G401.6 (cell line): ENCODE results near the gene METRN.
"Not testable (repeated sequence)": the region's sequence is repeated elsewhere in the genome, so short reads cannot be mapped to it uniquely, and the experiment has no call there.

Experiments used
- FAIRE-seq: peaks from 2 replicates; lab custom pipeline; 2012; peaks lifted over from hg19 to GRCh38; lab: Jason Lieb, UNC

Gene METRN

GRCh38 chr16:678209-678857 is 36.6 kb upstream of the METRN start:
- FAIRE-seq: no peak

- FAIRE-seq: no peak
Measured at GRCh38 chr16:678858-679813, 35.8 kb upstream of the METRN start.

GRCh38 chr16:679814-680624 is 34.9 kb upstream of the METRN start, which contains the start of gene STUB1:
Gene STUB1 (plus strand): TSS chr16:680410. CDS start chr16:680526, 116 bp downstream.
- no peak for FAIRE-seq

DNA sequence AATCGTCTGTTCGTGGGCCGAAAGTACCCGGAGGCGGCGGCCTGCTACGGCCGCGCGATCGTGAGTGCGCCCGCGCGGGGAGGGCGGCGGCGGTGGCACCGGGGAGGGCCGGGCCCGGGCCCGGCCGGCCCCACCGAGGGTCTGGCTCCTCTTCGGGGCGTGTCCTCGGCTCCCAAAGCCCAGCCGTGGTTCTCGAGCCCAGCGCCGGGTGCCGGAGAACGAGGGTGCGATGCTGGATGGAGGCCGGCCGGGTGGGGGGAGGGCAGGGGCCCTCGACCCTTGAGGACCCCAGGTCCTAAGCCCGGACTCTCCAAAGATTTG is 34.3 kb upstream of the METRN start:
- no peak for FAIRE-seq

GRCh38 chr16:680967-681745 is 33.8 kb upstream of the METRN start:
- no peak for FAIRE-seq

DNA sequence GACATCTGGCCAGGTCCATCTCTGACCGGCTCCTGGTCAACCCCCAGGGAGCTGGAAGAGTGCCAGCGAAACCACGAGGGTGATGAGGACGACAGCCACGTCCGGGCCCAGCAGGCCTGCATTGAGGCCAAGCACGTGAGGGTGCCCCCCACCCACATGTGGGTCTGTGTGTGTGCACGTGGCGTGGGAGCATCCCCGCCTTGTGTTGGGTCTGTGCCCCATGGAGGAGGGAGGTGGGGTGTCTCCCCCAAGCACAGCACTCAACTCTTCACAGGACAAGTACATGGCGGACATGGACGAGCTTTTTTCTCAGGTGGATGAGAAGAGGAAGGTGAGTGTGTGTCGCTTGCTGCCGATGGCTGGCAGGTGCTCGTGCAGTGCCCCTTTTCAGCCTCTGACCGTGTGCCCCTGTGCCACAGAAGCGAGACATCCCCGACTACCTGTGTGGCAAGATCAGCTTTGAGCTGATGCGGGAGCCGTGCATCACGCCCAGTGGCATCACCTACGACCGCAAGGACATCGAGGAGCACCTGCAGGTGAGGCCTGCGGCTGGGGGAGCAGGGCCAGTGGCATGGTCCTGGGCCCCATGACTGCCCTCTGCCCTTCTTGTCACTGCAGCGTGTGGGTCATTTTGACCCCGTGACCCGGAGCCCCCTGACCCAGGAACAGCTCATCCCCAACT is 33.0 kb upstream of the METRN start:
- FAIRE-seq: no peak

DNA sequence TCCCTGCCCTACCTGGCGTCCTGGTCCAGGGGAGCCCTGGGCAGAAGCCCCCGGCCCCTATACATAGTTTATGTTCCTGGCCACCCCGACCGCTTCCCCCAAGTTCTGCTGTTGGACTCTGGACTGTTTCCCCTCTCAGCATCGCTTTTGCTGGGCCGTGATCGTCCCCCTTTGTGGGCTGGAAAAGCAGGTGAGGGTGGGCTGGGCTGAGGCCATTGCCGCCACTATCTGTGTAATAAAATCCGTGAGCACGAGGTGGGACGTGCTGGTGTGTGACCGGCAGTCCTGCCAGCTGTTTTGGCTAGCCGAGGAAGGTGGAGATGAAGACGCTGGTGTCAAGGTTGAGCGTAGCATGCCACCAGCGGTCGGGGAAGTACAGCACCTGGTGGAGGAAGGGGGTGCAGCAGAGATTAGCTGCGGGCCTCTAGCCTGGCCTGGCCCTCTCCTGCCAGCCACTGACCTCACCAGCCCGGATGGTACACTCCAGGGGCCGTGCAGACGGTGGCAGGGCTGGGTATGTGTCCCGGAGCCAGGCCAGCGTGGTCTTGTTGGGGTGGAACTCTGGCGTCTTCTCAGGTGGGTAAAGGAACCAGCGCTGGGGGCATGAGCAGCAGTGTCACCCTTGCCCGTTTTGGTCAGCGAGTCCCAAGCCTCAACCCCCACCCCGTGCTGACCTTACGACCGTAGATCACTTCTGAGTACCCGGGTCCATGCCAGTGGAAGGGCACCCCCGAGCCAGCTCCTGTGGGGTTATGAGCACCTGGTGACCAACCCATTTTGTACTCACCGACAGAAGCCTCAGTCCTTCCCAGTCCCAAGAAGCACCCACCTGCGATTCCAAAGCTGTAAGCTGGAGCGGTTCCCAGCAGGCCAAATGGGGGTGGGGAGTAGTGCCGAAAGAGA is 32.2 kb upstream of the METRN start:
- no peak for FAIRE-seq

DNA sequence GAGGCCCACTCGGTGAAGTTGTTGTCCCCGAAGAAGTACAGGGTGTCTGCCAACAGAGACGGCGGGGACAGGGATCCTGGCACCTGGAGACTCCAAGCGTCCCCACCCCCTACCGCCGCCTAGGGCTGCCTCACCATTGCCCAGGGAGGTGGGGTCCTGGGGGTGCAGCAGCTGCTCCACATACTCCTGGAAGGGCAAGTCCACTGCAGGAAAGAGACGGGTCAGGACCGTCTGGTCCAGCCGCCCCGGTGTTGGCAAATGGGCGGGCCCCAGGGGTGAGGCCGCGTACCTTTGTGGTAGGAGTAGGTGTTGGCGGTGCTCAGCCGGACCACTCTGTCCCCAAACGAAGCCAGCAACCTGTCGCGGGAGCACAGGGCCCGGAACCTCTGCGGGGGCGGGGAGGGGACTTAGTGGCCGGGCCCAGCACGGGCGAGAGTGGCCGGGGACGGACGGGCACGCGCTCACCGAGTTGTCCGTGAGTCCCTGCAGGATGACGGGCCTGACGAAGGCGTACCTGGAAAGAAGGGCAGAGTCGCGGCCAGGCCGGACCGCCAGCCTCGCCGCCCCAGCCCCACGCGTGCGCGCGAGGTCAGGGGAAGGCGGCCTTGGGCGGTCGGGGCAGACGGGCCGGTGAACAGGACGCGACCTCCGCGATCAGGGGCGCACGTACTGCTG is 31.4 kb upstream of the METRN start:
- FAIRE-seq: no peak

GRCh38 chr16:684071-684794 is 30.7 kb upstream of the METRN start, which contains the start of gene JMJD8:
Gene JMJD8 (minus strand): TSS chr16:684334. CDS start chr16:684319, 15 bp downstream.
- FAIRE-seq: no peak

DNA sequence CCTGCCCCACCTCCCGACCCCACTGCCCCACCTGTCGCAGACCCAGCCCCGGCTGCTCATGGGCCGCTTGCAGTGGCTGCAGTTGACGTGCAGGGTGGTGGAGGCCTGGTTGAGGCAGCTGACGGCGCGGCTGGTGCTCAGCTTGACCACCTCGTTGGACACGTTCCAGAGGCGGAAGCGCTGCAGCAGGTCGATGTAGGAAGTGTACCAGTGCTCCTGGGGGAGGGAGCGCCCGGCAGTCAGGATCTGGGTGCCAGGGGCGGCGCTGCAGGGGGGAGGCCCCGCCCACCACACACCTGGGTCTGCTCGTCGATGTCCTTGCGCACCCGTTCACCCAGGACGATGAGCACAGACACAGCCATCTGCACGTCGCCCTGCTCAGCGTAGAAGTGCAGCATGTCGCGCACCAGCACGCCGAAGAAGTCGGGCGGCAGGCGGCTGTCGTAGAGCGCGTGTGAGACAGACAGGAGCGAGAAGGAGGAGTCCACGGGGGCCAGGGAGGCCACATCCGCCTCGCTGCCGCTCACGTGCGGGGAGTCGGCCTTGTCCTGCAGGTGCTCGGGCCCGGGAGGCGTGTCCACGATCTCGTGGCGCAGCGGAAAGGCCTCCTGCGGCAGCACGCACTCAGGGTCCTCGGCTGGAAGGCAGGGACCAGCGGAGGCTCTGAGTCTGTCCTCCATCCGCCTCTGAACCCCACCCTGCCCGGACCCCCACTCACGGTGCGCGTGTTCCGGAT is 29.8 kb upstream of the METRN start:
- FAIRE-seq: no peak

DNA sequence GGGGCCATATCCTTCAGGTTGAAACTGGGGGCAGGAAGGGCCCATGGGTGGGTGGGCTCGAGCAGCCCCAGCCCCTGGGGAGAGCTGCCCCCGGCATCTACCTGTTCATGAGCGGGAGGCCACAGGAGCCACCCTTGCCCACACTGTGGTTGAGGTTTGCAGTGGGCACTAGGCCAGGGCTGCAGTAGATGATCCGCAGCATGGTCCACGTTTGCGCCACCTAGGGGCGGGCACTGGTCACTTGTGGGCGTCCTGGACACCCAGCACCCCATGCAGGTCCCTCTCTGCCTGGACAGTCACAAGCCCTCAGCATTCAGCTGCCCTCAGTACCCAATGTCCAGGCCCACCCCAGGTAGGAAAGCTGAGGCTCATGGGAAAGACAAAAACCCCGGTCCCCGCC is 29.0 kb upstream of the METRN start:
- no peak for FAIRE-seq

GRCh38 chr16:686459-687260 is 28.3 kb upstream of the METRN start:
- no peak for FAIRE-seq

DNA sequence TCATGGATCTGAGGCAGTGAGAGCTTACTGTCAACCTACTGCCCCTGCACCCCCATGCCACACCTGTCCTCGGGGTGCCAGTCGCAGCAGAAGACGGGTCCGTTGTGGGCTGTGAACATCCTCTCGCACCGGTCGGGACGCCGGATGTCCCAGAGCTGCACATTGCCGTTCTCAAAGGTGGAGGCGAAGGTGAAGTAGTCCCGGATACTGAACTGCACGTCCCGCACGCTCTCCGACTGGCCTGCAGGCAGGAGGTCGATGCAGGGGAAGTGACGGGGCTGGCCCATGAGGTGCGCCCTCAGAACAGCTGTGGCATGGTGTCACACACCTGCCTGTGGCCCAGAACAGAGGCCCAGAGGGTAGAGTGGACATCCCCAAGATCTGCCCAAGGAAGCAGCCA is 27.4 kb upstream of the METRN start:
- FAIRE-seq: no peak

DNA sequence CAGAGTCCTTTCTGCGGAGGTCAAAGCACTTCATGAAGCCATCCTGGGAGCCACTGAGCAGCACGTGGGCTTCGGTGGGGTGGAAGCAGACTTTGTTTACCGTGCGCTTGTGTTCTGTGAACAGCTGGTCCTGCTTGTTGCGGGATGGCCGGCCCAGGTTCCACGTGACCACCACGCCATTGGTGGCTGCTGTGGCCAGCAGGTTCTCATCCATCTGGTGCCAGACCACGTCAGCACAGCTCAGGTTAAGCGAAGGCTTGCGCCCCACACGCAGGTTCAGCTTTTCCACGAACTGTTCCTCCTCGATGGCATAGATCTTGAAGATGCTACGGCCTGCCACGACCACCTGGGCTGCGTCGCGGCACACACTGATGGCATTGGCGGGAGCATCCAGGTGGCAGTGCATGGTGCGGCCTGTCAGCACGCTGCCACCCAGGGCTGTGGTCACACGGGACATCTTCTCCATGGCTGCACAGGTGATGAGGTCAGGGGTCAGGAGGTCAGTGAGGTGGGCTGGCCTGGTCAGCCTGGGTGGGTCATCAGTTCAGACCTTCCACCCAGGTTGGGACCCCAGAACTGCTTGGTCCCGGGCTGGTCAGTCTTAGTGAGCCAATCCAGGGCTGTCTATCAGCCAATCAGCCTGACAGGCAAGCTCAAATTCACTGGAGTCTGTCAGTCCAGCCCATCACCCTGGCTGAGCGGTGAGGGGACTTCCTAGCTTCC is 25.6 kb upstream of the METRN start:
- FAIRE-seq: no peak

DNA sequence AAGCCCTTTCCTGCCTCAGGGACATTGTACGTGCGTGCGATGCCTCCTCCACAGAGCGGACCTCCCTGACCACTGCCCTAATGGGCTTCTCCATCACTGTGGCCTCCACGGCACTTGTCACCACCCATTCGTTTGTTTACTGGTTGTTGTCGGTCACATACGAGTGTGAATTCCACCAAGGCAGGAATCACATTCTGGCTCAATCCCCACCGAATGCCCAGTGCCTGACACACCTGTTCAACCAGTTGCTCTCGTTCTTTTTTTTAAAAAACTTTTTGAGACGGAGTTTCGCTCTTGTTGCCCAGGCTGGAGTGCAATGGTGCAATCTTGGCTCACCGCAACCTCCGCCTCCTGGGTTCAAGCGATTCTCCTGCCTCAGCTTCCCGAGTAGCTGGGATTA is 23.7 kb upstream of the METRN start:
- not testable (repeated sequence) for FAIRE-seq

DNA sequence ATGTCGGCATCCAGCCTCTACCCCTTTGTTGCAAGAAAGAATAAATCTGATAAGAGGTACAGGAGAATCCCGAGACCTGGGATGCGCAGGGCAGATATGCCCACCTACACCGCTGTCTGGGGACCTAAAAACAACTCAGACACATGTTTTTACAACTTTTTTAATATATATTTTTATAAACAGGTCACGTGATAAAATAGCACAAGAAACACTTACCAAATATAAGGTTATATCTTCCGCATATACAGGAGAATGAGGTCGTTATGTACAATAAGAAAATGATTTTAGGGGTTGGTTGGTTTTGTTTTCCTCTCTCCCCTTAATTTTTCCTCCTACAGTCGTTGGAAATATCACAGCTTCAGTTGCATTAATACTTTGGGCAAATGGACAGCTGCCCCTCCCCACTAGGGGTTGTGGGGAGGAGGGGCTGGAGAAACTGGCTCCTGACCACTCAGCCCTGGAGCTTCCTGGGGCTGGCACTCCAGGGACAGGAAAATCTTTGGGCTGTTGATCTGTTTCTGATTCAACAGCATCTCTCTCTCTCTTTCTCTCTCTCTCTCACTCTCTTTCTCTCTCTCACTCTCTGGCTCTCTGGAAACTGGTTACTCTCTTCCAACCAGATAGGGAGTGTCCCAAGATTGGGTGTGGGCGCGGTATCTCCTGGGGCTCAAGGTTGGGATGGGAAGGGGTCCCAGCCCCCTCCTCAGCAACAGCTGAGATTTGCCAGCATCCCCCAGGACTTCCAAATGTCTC is 22.4 kb upstream of the METRN start:
- FAIRE-seq: no peak
